ENCODE data around the gene DYSF. TPM values are rescaled to one million over a fixed set of nuclear protein-coding genes. Genes with fewer than 3 reads are reported as not detected.

DYSF gene
- total RNA-seq, 2 donors from 2014 or later: 1.4 to 3.1 TPM

GRCh38 chr2:71550801-71551630, 97.7 kb downstream of the DYSF start:
- DNase-seq: no peak
- H3K4me3 Mint-ChIP-seq: no peak overlapping the region
- no peak overlapping the region for H3K27ac Mint-ChIP-seq
- Histone ChIP-seq H3K27ac (ENCODE audit: low read depth, low read length) (no peak overlapping the region), H3K27me3 (ENCODE audit: control insufficient read depth, insufficient read depth, low read length, poor library complexity, severe bottlenecking) (no peaks in the 10 kb centered on the region), H3K9ac (ENCODE audit: extremely low read depth, low read length, poor library complexity, severe bottlenecking) (no peak overlapping the region), H3K36me3 (ENCODE audit: control insufficient read depth, insufficient read depth, low read length) (no peaks in the 10 kb centered on the region), H3K4me3 (ENCODE audit: low read length) (no peak overlapping the region), H3K4me1 (ENCODE audit: control insufficient read depth, insufficient read depth, low read length) (no peaks in the 10 kb centered on the region), H3K9me3 (ENCODE audit: control insufficient read depth, low read length) (no peaks in the 10 kb centered on the region)
- no peaks in the 10 kb centered on the region for H3K27me3 Mint-ChIP-seq (ENCODE audit: insufficient read depth)
- no peaks in the 10 kb centered on the region for H3K36me3 Mint-ChIP-seq (ENCODE audit: low read depth)
- peaks cover 2% of the 10 kb centered on the region for H3K9me3 Mint-ChIP-seq
- no peak for TF ChIP-seq CTCF (conservative IDR thresholded peaks at IDR 0.05)
- no peaks in the 10 kb centered on the region for H3K4me1 Mint-ChIP-seq
- 73 to 92% methylated on average over 3 to 11 of the region's 11 CpGs for WGBS, 2 experiments (ENCODE audit: insufficient coverage in 1 of 2, insufficient read length in 1 of 2)

- TF ChIP-seq CTCF (conservative IDR thresholded peaks at IDR 0.05): no peak
- 94 to 100% methylated on average over 3 to 9 of the region's 9 CpGs for WGBS, 2 experiments (ENCODE audit: insufficient coverage in 1 of 2, insufficient read length in 1 of 2)
- no peaks in the 10 kb centered on the region for H3K27me3 Mint-ChIP-seq (ENCODE audit: insufficient read depth)
- H3K9me3 ChIP-seq (ENCODE audit: control insufficient read depth, low read length): no peaks in the 10 kb centered on the region
- H3K4me3 ChIP-seq (ENCODE audit: low read length): no peak overlapping the region
- H3K9ac ChIP-seq (ENCODE audit: extremely low read depth, low read length, poor library complexity, severe bottlenecking): no peak overlapping the region
- H3K36me3 ChIP-seq (ENCODE audit: control insufficient read depth, insufficient read depth, low read length): no peaks in the 10 kb centered on the region
- peaks cover 2% of the 10 kb centered on the region for H3K9me3 Mint-ChIP-seq
- no peak overlapping the region for H3K4me3 Mint-ChIP-seq
- no peaks in the 10 kb centered on the region for H3K4me1 Mint-ChIP-seq
- no peak overlapping the region for H3K27ac Mint-ChIP-seq
- no peaks in the 10 kb centered on the region for H3K36me3 Mint-ChIP-seq (ENCODE audit: low read depth)
- H3K27me3 ChIP-seq (ENCODE audit: control insufficient read depth, insufficient read depth, low read length, poor library complexity, severe bottlenecking): no peaks in the 10 kb centered on the region
- no peak overlapping the region for H3K27ac ChIP-seq (ENCODE audit: low read depth, low read length)
- no peaks in the 10 kb centered on the region for H3K4me1 ChIP-seq (ENCODE audit: control insufficient read depth, insufficient read depth, low read length)
- no peak for DNase-seq
Observed at GRCh38 chr2:71551631-71551915, 98.2 kb downstream of the DYSF start.

GRCh38 chr2:71552356-71552755, 99.0 kb downstream of the DYSF start:
- Histone ChIP-seq H3K36me3 (ENCODE audit: control insufficient read depth, insufficient read depth, low read length) (no peaks in the 10 kb centered on the region), H3K27me3 (ENCODE audit: control insufficient read depth, insufficient read depth, low read length, poor library complexity, severe bottlenecking) (no peaks in the 10 kb centered on the region), H3K9ac (ENCODE audit: extremely low read depth, low read length, poor library complexity, severe bottlenecking) (no peak overlapping the region), H3K9me3 (ENCODE audit: control insufficient read depth, low read length) (no peaks in the 10 kb centered on the region), H3K4me3 (ENCODE audit: low read length) (no peak overlapping the region), H3K4me1 (ENCODE audit: control insufficient read depth, insufficient read depth, low read length) (no peaks in the 10 kb centered on the region), H3K27ac (ENCODE audit: low read depth, low read length) (no peak overlapping the region)
- no peak overlapping the region for H3K4me3 Mint-ChIP-seq
- DNase-seq: no peak
- H3K36me3 Mint-ChIP-seq (ENCODE audit: low read depth): no peaks in the 10 kb centered on the region
- H3K27me3 Mint-ChIP-seq (ENCODE audit: insufficient read depth): no peaks in the 10 kb centered on the region
- H3K4me1 Mint-ChIP-seq: no peaks in the 10 kb centered on the region
- H3K27ac Mint-ChIP-seq: no peak overlapping the region
- no peak for TF ChIP-seq CTCF (conservative IDR thresholded peaks at IDR 0.05)
- peaks cover 2% of the 10 kb centered on the region for H3K9me3 Mint-ChIP-seq
- WGBS, 2 experiments (ENCODE audit: insufficient coverage in 1 of 2, insufficient read length in 1 of 2): 78 to 89% methylated on average over 3 to 6 of the region's 6 CpGs

Data from endodermal cell (in vitro differentiated cells).